HCT116 (cell line): Measurements from ENCODE around the gene MRPS16.
"Not testable (repeated sequence)": the region's sequence is repeated elsewhere in the genome, so short reads cannot be mapped to it uniquely, and the experiment has no call there.

ENCODE experiments used
- CTCF ChIP-seq, 3 experiments: fragments of 200-600 bp in 1 of 3; sonication (generic) in 1 of 3; IDR thresholded peaks in 2 of 3; conservative IDR thresholded peaks in 1 of 3; 2 replicates each; pipeline ENCODE4 v1.5.1; 2012 to 2017; ENCODE audit warnings: low read depth in 2 of 3, low read length in 2 of 3, antibody characterized with exemption in 1 of 3, borderline replicate concordance in 1 of 3, control low read depth in 1 of 3, mild to moderate bottlenecking in 1 of 3, mixed read lengths in 1 of 3, mixed run types in 1 of 3, moderate library complexity in 1 of 3; ENCODE audit not compliant: insufficient read depth in 1 of 3
- EGR1 ChIP-seq: IDR thresholded peaks from 2 replicates; pipeline ENCODE4 v1.6.1; 2012; ENCODE audit warnings: low read depth
- ELF1 ChIP-seq: IDR thresholded peaks from 2 replicates; pipeline ENCODE4 v1.6.1; 2012; ENCODE audit warnings: low read depth, borderline replicate concordance
- EZH2 ChIP-seq: fragments of 200-600 bp; sonication (generic); IDR thresholded peaks from 2 replicates; pipeline ENCODE4 v1.6.1; 2017; ENCODE audit warnings: antibody characterized with exemption, mixed run types
- POLR2AphosphoS5 ChIP-seq: IDR thresholded peaks from 2 replicates; pipeline ENCODE4 v1.6.1; 2011; ENCODE audit warnings: mild to moderate bottlenecking, low read depth, low read length, moderate library complexity
- REST ChIP-seq: IDR thresholded peaks from 2 replicates; pipeline ENCODE4 v1.6.1; 2012; ENCODE audit warnings: low read depth
- ZFX ChIP-seq: fragments of 450-650 bp; IDR thresholded peaks from 2 replicates; pipeline ENCODE4 v1.6.1; 2017

- TF ChIP-seq CTCF (IDR thresholded peaks at IDR 0.05 in 2 of 3, conservative IDR thresholded peaks at IDR 0.05 in 1 of 3; ENCODE audit: borderline replicate concordance in 1 of 3, insufficient read depth in 1 of 3, low read depth in 2 of 3, low read length in 2 of 3); EGR1; ZFX; REST; EZH2; POLR2AphosphoS5; ELF1: not testable (repeated sequence)
Observed at GRCh38 chr10:73258612-73259011, 6.2 kb upstream of the MRPS16 start.
